NCI-H1930 (cell line): Measurements from ENCODE around the gene SRL.

Experiments used
- DNase-seq, 2 experiments: peaks; one replicate each; lab custom pipeline; 2025; lab: John Stamatoyannopoulos, UW

SRL gene

GRCh38 chr16:4202615-4203345 is 39.1 kb downstream of the SRL start:
- DNase-seq = no peak

- no peak for DNase-seq
Observed at GRCh38 chr16:4200781-4201137, 41.1 kb downstream of the SRL start.

- peak in 1 of 2 experiments; percentile 22 for DNase-seq
Observed at GRCh38 chr16:4200000-4200780, 41.7 kb downstream of the SRL start.

DNA sequence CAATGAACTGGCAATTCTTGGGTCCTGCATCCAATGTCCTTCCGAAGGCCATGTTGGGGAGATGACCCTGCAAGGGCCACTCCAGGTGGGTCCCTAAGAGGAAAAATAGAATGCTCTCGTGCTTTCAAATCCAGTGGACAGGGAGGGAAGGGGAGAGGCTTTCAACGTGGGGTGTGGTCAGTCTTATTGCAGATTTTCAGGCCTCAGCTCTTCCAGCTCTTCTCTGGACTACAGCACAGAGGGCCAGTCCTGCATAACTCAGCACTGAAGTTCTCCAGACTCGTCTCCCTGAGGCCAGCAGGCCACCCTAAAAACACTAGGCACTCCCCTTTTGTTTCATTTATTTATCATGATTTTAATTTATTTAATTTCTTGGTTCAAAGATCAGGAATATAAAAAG is 43.1 kb downstream of the SRL start:
- no peak for DNase-seq

GRCh38 chr16:4194661-4195060 is 47.2 kb downstream of the SRL start:
- no peak for DNase-seq

- no peak for DNase-seq
Observed at GRCh38 chr16:4193920-4194319, 48.0 kb downstream of the SRL start.

DNA sequence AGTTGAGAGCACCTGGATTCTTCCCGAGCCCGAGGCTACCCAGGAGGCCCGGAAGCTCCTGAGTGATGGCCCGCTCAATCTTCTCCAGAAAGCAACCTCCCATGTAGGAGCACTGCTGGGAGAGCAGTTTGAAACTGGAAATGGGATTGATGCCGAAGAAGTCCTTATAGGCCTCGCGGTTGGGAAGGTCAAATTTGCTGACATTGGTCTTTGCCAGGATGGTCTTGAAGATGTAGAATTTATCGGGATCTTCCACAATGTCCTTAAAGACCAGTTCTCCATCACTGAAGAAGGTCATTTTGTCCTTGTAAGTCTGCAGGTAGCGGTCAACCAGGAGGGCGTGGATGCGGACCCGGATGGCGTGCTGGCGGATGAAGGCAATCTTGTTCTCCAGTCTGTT is 49.7 kb downstream of the SRL start:
- no peak for DNase-seq

DNA sequence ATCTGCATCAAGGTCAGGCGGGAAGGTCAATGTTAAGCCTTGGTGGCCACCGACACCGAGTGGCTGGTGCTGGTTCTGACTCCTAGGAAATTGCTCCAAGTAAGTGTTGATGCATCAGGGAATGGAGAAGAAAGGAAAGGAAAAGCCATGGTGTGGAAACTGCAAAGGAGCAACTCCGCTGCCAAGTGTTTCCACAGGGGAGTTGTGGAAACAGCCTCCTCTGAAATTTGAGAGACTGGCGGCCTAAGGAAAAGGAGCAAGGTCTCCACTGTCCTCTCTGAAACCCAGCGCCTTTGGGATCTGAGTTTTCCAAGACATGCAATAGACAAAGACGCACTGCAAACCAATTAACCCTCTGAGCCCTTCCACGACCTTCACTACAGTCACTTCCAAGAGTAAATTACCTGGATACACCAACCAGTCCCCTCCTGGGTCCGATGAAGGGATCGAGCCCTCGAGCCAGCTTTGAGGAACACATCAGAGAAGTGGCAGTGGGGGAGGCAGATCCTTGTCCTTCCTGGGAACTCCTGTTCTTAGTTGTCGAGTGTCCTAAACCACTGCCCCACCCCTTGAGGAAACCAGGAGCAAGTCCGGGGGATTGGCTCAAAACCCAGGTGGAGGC is 51.1 kb downstream of the SRL start:
- no peak for DNase-seq

DNA sequence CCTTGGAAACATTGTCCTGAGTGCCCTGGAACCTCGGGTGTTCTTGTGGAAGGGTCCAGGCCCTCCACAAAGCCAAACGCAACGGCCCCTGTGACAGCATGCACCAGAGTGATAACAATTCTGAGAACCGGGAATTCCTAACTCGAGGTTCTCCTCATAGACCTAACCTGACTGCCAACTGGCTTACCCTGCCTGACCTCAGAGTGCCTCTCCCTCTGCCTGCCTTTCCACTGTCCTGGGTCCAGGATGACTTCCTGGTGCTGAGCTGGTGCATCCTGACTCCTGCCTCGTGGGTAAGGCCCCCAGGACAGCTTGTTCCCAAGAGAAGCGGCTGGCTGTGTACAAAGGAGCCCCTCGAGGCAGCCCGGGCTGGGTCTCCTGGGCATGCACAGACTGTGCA is 51.8 kb downstream of the SRL start:
- DNase-seq = no peak

DNA sequence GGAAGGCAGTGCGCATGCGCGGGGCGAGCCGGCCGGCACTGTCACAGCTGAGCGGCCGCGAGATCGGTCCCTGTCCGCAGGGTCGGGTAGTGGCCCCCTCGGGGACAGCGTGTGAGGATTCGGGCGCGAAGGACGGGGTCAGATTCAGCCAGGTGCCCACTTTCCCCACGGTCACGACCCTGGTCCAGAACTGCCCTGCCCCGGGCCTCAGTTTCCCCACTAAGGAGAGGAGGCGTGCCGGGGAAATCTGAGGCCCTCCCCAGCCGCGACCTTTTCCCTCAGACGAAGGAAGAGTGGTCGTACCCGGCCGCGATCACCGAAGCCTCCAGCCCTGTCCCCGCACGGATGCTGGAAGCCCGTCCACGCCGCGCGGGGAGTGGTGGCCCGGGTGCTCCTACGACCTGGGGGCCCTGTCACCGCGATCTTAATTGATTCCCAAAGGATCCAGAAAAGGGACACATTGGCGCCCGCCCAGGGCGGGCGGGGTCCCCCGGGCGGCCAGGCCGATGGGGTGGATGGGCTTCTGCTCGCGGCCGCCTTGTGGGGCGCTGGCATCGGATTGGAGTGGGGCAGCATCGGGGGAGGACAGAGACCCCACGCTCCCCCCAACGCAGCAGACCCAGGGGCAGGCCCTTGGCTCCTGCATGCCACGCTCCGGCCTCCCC is 57.7 kb downstream of the SRL start:
- DNase-seq = no peak

GRCh38 chr16:4183237-4184037 is 58.4 kb downstream of the SRL start:
- peak; percentile 83 to 95 for DNase-seq

DNA sequence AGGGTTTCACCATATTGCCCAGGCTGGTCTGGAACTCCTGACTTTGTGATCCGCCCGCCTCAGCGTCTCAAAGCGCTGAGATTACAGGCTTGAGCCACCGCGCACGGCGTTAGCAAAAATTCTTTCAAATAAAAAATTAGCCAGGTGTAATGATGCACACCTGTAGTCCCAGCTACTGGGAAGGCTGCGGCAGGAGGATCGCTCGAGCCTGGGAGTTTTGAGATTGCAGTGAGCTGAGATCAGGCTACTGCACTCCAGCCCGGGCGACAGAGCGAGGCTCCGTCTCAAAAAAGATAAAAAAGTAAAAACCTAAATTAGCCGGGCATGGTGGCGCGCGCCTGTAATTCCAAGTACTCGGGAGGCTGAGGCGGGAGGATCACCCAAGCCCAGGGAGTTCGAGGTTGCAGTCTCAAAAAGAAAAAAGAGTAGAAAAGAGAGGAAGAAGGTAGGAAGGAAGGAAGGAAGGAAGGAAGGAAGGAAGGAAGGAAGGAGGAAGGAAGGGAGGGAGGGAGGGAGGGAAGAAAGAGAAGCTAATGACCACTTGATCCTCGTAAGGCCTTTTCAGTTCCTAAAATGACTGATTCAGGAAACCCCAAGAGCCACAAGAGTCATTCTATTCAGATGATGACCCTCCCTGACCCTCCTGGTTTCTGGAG is 59.2 kb downstream of the SRL start:
- DNase-seq = no peak

- no peak for DNase-seq
Observed at GRCh38 chr16:4180511-4180910, 61.4 kb downstream of the SRL start.

DNA sequence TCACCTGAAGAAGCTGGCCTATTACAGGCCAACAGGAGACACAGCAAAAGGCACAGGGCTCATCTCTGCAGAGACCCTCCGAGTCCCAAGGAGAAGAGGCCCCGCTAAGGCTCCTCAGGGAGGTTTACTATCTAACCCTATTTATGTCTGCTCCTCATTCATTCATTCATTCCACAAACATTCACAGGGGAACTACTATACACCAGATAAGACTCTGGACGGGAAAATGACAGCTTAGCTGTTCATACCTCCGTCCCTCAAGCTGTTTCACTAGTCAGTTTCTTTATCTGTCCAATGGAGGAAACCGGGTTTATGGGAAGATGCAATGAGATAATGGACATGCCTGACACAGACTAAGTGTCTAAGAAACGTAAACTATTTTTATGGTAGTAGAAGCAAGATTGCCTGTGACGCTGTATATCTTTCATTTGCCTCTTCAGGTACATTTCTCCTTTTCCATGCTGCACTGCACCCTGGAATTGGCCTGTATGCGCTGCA is 62.1 kb downstream of the SRL start:
- no peak for DNase-seq

DNA sequence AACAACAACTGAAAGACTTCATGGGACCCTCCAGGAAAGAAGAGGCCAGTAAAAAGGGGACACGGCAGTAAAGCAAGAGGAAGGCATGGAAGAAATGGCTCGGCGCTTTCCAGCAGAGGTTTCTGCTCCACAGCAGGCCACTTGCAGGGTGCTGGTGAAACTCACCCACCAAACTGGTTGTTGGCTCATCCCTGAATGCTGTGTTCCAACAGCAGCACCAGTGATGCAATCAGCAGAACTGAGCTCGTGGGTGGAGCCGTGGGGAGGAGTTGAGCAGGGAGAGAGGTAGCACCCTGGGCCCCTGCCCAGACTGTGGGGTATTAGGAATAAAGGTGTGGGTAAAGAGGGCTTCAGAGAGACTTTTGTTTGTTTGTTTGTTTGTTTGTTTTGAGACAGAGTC is 62.9 kb downstream of the SRL start:
- no peak for DNase-seq

DNA sequence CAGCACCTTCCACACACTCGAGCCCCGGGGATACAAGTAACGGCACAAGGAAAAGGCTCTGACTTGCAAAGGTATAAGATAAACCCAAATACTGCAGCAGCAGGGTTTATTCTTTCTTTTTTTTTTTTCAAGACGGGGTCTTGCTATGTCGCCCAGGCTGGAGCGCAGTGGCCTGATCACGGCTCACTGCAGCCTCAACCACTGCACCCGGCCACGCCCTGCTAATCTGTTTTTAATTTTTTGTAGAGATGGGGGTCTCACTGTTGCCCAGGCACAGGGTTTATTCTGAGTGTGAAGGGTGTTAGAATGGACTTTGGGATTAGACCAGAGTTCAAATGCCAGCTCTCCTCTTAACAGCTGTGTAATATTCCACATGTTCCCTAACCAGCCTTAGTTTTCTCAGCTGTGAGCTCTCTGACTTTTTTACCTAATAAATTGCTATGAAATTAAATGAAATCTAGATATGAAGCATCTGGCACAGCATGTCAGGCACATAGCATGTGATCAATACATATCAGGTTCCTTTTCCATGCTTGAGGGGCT is 63.3 kb downstream of the SRL start:
- no peak for DNase-seq

DNA sequence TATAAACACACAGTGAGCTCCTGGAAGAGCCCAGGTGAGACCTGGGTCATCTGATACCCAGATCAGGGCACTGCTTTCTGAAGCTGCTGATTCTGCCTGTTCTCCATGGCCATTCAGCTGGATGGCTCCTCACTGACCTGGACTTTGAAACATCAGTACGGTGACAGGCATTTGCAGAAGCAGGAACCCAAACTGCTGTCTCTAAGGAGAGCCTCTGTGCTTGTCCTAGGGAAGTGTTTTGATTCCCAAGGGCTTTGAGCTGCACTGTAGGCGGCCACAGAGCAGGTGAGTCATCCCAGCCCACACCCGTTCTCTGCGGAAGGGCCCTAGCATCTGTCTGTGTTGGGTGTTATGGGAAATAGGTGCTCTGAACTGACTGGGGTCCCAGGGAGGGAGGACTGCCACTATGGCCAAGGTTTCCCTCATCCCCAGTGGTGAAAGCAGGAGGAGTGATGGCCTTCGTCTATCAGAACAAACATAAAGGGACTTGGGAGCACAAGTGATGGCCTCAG is 64.9 kb downstream of the SRL start:
- no peak for DNase-seq

GRCh38 chr16:4175849-4176248 is 66.0 kb downstream of the SRL start:
- no peak for DNase-seq

GRCh38 chr16:4172070-4172469 is 69.8 kb downstream of the SRL start:
- DNase-seq = no peak

- DNase-seq = no peak
Observed at GRCh38 chr16:4169415-4169814, 72.5 kb downstream of the SRL start.

GRCh38 chr16:4166821-4167220 is 75.1 kb downstream of the SRL start:
- no peak for DNase-seq
